PC-3 (cell line): ENCODE measurements around the gene SLC13A3. TPM values are rescaled to one million over a fixed set of nuclear protein-coding genes. Genes with fewer than 3 reads are reported as not detected.

Experiments used
- ATAC-seq: fragments of 200-7000 bp; cut with Tn5 transposase; 2 replicates; pipeline ENCODE4 v1.9.1; 2020; ENCODE audit warnings: mild to moderate bottlenecking, moderate library complexity
- BruUV-seq: library from RNA; stranded (reverse); fragments of 400-500 nt; replicated peaks from 2 replicates; lab custom pipeline; 2021; lab: Mats Ljungman, UMichigan
- CTCF ChIA-PET: fragments of 300-600 bp; sonication (Branson Sonifier 250); formaldehyde crosslinking; loops from one replicate; lab custom pipeline; 2022; ENCODE audit warnings: antibody characterized with exemption; lab: Charles Lee
- POLR2A ChIA-PET: fragments of 300-600 bp; sonication (Branson Sonifier 250); formaldehyde crosslinking; loops from one replicate; lab custom pipeline; 2022; ENCODE audit warnings: antibody characterized with exemption; ENCODE audit not compliant: unreplicated experiment; lab: Charles Lee
- DNase-seq: peaks from one replicate; pipeline ENCODE4 v3.0.0-alpha.2; 2015
- H2AFZ ChIP-seq: fragments of 300-600 bp; sonication (generic); 2 replicates; pipeline ENCODE4 v1.6.0; 2016; ENCODE audit warnings: antibody characterized with exemption, low read length
- H3F3A ChIP-seq: fragments of 300-600 bp; sonication (generic); one replicate; pipeline ENCODE4 v1.6.0; 2017; ENCODE audit warnings: antibody characterized with exemption, low read length, control low read depth, mild to moderate bottlenecking; ENCODE audit not compliant: unreplicated experiment
- H3K27ac ChIP-seq: fragments of 300-600 bp; sonication (generic); 2 replicates; pipeline ENCODE4 v1.5.1; 2016; ENCODE audit warnings: mild to moderate bottlenecking, low read length
- H3K27me3 ChIP-seq: fragments of 300-600 bp; sonication (generic); 2 replicates; pipeline ENCODE4 v1.6.1; 2016; ENCODE audit warnings: low read length, mixed read lengths
- H3K36me3 ChIP-seq: fragments of 300-600 bp; sonication (generic); 2 replicates; pipeline ENCODE4 v1.6.1; 2016; ENCODE audit warnings: low read depth, mixed run types, low read length, mixed read lengths
- H3K4me1 ChIP-seq: fragments of 300-600 bp; sonication (generic); 2 replicates; pipeline ENCODE4 v1.5.1; 2016; ENCODE audit warnings: low read length; ENCODE audit not compliant: insufficient read depth
- H3K4me2 ChIP-seq: fragments of 300-600 bp; sonication (generic); 2 replicates; pipeline ENCODE4 v1.6.0; 2016; ENCODE audit warnings: low read length
- H3K4me3 ChIP-seq: fragments of 300-600 bp; sonication (generic); 2 replicates; pipeline ENCODE4 v1.5.1; 2016; ENCODE audit warnings: mild to moderate bottlenecking, low read length, mixed read lengths
- H3K79me2 ChIP-seq: fragments of 300-600 bp; sonication (generic); 2 replicates; pipeline ENCODE4 v1.6.1; 2017; ENCODE audit warnings: low read length, mixed read lengths
- H3K9ac ChIP-seq: fragments of 300-600 bp; sonication (generic); 2 replicates; pipeline ENCODE4 v1.6.0; 2016; ENCODE audit warnings: mild to moderate bottlenecking, low read length
- H3K9me2 ChIP-seq: fragments of 300-600 bp; sonication (generic); replicated peaks from 2 replicates; pipeline ENCODE4 v1.6.1; 2016; ENCODE audit warnings: mixed run types, low read length, mixed read lengths
- H3K9me3 ChIP-seq: fragments of 300-600 bp; sonication (generic); 2 replicates; pipeline ENCODE4 v1.6.1; 2016; ENCODE audit warnings: low read length, mixed read lengths
- H4K20me1 ChIP-seq: fragments of 300-600 bp; sonication (generic); 2 replicates; pipeline ENCODE4 v1.6.1; 2016; ENCODE audit warnings: low read length, mixed read lengths
- CTCF ChIP-seq: fragments of 300-600 bp; sonication (generic); conservative IDR thresholded peaks from 2 replicates; pipeline ENCODE4 v1.5.1; 2017; ENCODE audit warnings: antibody characterized with exemption, low read depth, mild to moderate bottlenecking, low read length
- EZH2 ChIP-seq: fragments of 300-600 bp; sonication (generic); IDR thresholded peaks from one replicate; pipeline ENCODE4 v1.6.1; 2017; ENCODE audit warnings: antibody characterized with exemption, mild to moderate bottlenecking, low read length; ENCODE audit not compliant: unreplicated experiment
- EZH2phosphoT487 ChIP-seq: fragments of 300-600 bp; sonication (generic); IDR thresholded peaks from 2 replicates; pipeline ENCODE4 v1.6.1; 2018; ENCODE audit warnings: mild to moderate bottlenecking, antibody characterized with exemption, low read length, borderline replicate concordance
- intact Hi-C: fragments of 100-400 bp; cut with micrococcal nuclease; formaldehyde crosslinking; loops from 2 replicates; pipeline ENCODE4 v1.9.0; 2023
- total RNA-seq: library from RNA; depleted of rRNA; stranded (reverse); fragments of >200 nt; gene quantifications from 2 replicates; pipeline ENCODE4 v1.2.3, GENCODE V29; 2014

SLC13A3 gene
- total RNA-seq, 1 experiment from 2014 or later: not detected

GRCh38 chr20:46592580-46593362, 58.5 kb downstream of the SLC13A3 start:
- H2AFZ ChIP-seq: no peak overlapping the region
- TF ChIP-seq EZH2phosphoT487: no peak
- TF ChIP-seq EZH2: no peak
- peak; percentile 56; the same call in 1 of the 2 replicates for TF ChIP-seq CTCF

GRCh38 chr20:46590443-46590842, 60.8 kb downstream of the SLC13A3 start:
- Histone ChIP-seq H3K9me2 (no peaks in the 10 kb centered on the region), H3K79me2 (no peaks in the 10 kb centered on the region), H3K9ac (no peak overlapping the region), H3K9me3 (no peaks in the 10 kb centered on the region), H3K4me2 (no peak overlapping the region), H3K27ac (no peak overlapping the region), H4K20me1 (no peaks in the 10 kb centered on the region), H2AFZ (no peak overlapping the region), H3K4me1 (no peaks in the 10 kb centered on the region), H3K27me3 (peaks cover 27% of the 10 kb centered on the region), H3K36me3 (no peaks in the 10 kb centered on the region), H3K4me3 (no peak overlapping the region), H3F3A (no peaks in the 10 kb centered on the region)
- DNase-seq (peak; percentile 27), ATAC-seq (no peak)
- intact Hi-C loops: no loop called here
- BruUV-seq: no TSS peak
- no peak for TF ChIP-seq EZH2
- no peak for TF ChIP-seq EZH2phosphoT487
- TF ChIP-seq CTCF: no peak
- POLR2A ChIA-PET: no interaction called here
- CTCF ChIA-PET: no interaction called here

More at GRCh38 chr20:46592580-46593362, 58.5 kb downstream of the SLC13A3 start:
- Histone ChIP-seq H3K27me3 (peaks cover 30% of the 10 kb centered on the region), H3K36me3 (no peaks in the 10 kb centered on the region), H4K20me1 (no peaks in the 10 kb centered on the region), H3K9me3 (no peaks in the 10 kb centered on the region), H3K9ac (no peak overlapping the region), H3K9me2 (no peaks in the 10 kb centered on the region), H3K27ac (no peak overlapping the region), H3F3A (no peaks in the 10 kb centered on the region), H3K79me2 (no peaks in the 10 kb centered on the region), H3K4me2 (no peak overlapping the region), H3K4me3 (no peak overlapping the region), H3K4me1 (no peaks in the 10 kb centered on the region)
- no TSS peak for BruUV-seq
- DNase-seq (peak; percentile 25), ATAC-seq (peak; percentile 50; the same call in 1 of the 2 replicates)
- intact Hi-C loops: no loop called here
- CTCF ChIA-PET: no interaction called here
- POLR2A ChIA-PET: no interaction called here
